Measurements from ENCODE around the gene CAPN3.

CAPN3 gene

DNA sequence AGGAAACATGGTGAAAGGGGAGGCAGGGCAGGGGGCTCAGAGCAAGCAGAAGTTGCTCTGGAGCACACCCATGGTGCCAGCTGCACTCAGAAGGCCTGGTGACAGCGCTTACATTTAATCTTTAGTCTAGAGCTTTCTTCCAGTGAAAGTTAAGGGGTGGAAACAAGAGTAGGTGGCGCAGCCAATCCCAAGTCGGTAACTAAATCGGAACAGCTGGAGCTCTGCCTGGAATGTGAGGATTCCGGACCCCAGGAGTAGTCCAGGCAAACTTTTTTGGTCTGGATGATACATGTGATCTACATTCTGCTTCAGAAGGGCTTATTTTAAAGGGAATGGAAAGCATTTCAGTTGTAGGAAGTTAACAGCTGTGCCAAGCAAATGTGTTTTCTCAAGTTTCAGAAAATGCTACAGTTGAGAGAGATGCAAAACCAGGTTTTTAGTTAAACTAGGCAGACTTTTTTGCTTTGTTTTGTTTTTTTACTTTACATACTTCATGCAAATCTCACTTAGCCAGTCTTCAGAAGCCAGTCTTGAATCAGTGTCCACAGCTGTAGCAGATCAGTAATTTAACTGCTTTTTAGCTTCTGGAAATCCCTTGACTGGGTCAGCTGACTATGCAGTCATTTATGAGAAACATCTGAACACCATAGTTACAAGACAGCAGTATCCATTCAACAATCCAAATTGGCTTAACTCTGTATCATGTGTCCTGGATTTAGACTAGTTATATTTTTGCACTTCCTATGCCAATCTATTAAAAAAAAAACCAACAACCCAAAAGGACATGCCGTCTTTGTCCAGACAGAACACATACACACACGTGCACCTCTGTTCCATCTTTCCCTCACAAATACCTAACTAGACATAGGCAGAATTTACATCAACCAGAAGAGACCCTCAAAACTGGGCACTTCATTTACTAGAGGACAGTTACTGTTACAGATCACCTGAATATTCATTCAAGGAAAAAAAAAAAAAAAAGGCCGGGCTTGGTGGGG, 98.4 kb downstream of the CAPN3 start:
- no peak for FAIRE-seq
- TF ChIP-seq, protein P1, sequence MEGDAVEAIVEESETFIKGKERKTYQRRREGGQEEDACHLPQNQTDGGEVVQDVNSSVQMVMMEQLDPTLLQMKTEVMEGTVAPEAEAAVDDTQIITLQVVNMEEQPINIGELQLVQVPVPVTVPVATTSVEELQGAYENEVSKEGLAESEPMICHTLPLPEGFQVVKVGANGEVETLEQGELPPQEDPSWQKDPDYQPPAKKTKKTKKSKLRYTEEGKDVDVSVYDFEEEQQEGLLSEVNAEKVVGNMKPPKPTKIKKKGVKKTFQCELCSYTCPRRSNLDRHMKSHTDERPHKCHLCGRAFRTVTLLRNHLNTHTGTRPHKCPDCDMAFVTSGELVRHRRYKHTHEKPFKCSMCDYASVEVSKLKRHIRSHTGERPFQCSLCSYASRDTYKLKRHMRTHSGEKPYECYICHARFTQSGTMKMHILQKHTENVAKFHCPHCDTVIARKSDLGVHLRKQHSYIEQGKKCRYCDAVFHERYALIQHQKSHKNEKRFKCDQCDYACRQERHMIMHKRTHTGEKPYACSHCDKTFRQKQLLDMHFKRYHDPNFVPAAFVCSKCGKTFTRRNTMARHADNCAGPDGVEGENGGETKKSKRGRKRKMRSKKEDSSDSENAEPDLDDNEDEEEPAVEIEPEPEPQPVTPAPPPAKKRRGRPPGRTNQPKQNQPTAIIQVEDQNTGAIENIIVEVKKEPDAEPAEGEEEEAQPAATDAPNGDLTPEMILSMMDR (IDR thresholded peaks at IDR 0.05; ENCODE audit: insufficient read depth, missing control alignments): no peak
- no peak for DNase-seq (ENCODE audit: insufficient read length, low spot score)

DNA sequence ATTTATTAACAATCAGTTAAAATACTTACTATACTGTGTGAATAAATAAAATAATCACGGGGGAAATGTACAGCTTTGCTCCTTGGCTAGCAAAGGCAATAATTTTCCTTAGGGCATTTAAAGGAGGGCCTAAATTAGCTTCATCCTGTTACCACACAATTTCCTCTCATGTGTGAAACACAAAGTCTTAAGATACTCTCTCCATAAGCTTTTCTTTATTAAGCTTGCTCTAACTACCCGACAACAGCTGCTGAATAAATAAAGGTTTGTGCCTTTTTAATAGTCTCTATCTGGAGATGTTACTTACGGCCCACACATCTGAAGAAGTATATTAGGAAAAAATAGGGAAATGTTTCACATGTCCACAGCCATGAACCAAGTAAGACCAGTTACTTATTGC, 102.0 kb downstream of the CAPN3 start:
- DNase-seq (ENCODE audit: insufficient read length, low spot score): no peak
- TF ChIP-seq, protein P1 (IDR thresholded peaks at IDR 0.05; ENCODE audit: insufficient read depth, missing control alignments): no peak
- no peak for FAIRE-seq

All from D721Med (cell line).